Left ventricle myocardium inferior (tissue), 1 donor: ENCODE measurements around the gene RSAD2. TPM values are rescaled to one million over a fixed set of nuclear protein-coding genes. Genes with fewer than 3 reads are reported as not detected.
"Not testable (repeated sequence)": the region's sequence is repeated elsewhere in the genome, so short reads cannot be mapped to it uniquely, and the experiment has no call there.

Experiments
- DNase-seq: peaks from one replicate; pipeline ENCODE4 v3.0.0-alpha.2; 2020
- H3K27ac ChIP-seq: fragments of 200-600 bp; replicated peaks from 2 replicates; pipeline ENCODE4 v1.8.0; 2021
- H3K27me3 ChIP-seq: fragments of 200-600 bp; 2 replicates; pipeline ENCODE4 v1.8.0; 2021; ENCODE audit warnings: low read depth
- H3K36me3 ChIP-seq: fragments of 200-600 bp; 2 replicates; pipeline ENCODE4 v1.8.0; 2021
- H3K4me1 ChIP-seq: fragments of 200-600 bp; 2 replicates; pipeline ENCODE4 v1.8.0; 2021
- H3K4me3 ChIP-seq: fragments of 200-600 bp; 2 replicates; pipeline ENCODE4 v1.8.0; 2021; ENCODE audit warnings: mild to moderate bottlenecking, moderate library complexity
- H3K9me3 ChIP-seq: fragments of 200-600 bp; replicated peaks from 2 replicates; pipeline ENCODE4 v1.8.0; 2021
- CTCF ChIP-seq: fragments of 200-600 bp; IDR thresholded peaks from 2 replicates; pipeline ENCODE4 v1.8.0; 2021; ENCODE audit warnings: antibody characterized with exemption, mild to moderate bottlenecking, borderline replicate concordance
- intact Hi-C: fragments of 100-400 bp; cut with micrococcal nuclease; formaldehyde crosslinking; loops from one replicate; pipeline ENCODE4 v1.11.0; 2022
- total RNA-seq: library from RNA; stranded (reverse); fragmentation: NEBNext Ultra II Directional; extraction: Animal tissue kit (Norgen Biotek cat#: 25700); gene quantifications from one replicate; pipeline ENCODE4 v1.2.1, GENCODE V29; 2021
- donor health status: DM: no; HTN: yes; CAD: no; lungs with severe emphysema.

RSAD2 gene
- total RNA-seq, 1 donor from 2014 or later: 2.4 TPM

GRCh38 chr2:6888724-6889123, 11.1 kb downstream of the RSAD2 start:
- DNase-seq: no peak
- H3K36me3 ChIP-seq: no peaks in the 10 kb centered on the region
- intact Hi-C loops: no loop called here

GRCh38 chr2:6893876-6894482, 16.4 kb downstream of the RSAD2 start:
- intact Hi-C loops: no loop called here
- no peak for TF ChIP-seq CTCF
- DNase-seq: no peak
- Histone ChIP-seq H3K36me3 (peaks cover 4% of the 10 kb centered on the region), H3K4me1 (peaks cover 8% of the 10 kb centered on the region), H3K9me3 (no peaks in the 10 kb centered on the region), H3K27ac (no peak overlapping the region), H3K27me3 (no peaks in the 10 kb centered on the region), H3K4me3 (no peak overlapping the region)

More at GRCh38 chr2:6888724-6889123, 11.1 kb downstream of the RSAD2 start:
- Histone ChIP-seq H3K9me3 (no peaks in the 10 kb centered on the region), H3K27ac (no peak overlapping the region), H3K4me3 (no peak overlapping the region), H3K27me3 (no peaks in the 10 kb centered on the region), H3K4me1 (peaks cover 8% of the 10 kb centered on the region)
- TF ChIP-seq CTCF: no peak

GRCh38 chr2:6896930-6897759, 19.6 kb downstream of the RSAD2 start:
- Histone ChIP-seq H3K9me3 (peaks cover 6% of the 10 kb centered on the region), H3K36me3 (peaks cover 4% of the 10 kb centered on the region), H3K4me3 (no peak overlapping the region), H3K27me3 (no peaks in the 10 kb centered on the region), H3K27ac (peak overlapping the region; percentile 24), H3K4me1 (peaks cover 8% of the 10 kb centered on the region)
- TF ChIP-seq CTCF: peak; percentile 80
- no peak for DNase-seq
- intact Hi-C loops: loop anchor here (5.0 kb wide), 1 partner anchor 150 kb away; no protein-coding TSS in a partner anchor

- H3K9me3 ChIP-seq: peaks cover 16% of the 10 kb centered on the region
- H3K27ac ChIP-seq, DNase-seq, H3K36me3 ChIP-seq, H3K4me3 ChIP-seq, H3K27me3 ChIP-seq, H3K4me1 ChIP-seq: not testable (repeated sequence)
- intact Hi-C loops: loop anchor here (10.0 kb wide), 1 partner anchor 52 kb away; no protein-coding TSS in a partner anchor
Observed at GRCh38 chr2:6902581-6902980, 25.0 kb downstream of the RSAD2 start.

GRCh38 chr2:6905668-6906067, 28.1 kb downstream of the RSAD2 start:
- no peak overlapping the region for H3K27ac ChIP-seq
- H3K4me3 ChIP-seq: no peak overlapping the region
- no peaks in the 10 kb centered on the region for H3K4me1 ChIP-seq
- intact Hi-C loops: loop anchor here (10.0 kb wide), 1 partner anchor 49 kb away; no protein-coding TSS in a partner anchor
- H3K36me3 ChIP-seq: no peaks in the 10 kb centered on the region
- no peaks in the 10 kb centered on the region for H3K27me3 ChIP-seq
- H3K9me3 ChIP-seq: peaks cover 16% of the 10 kb centered on the region
- no peak for TF ChIP-seq CTCF
- no peak for DNase-seq
